Ascending aorta (tissue), 2 donors: ENCODE data around the gene CD34. TPM values are rescaled to one million over a fixed set of nuclear protein-coding genes. Genes with fewer than 3 reads are reported as not detected.

Experiments used
- DNase-seq, 2 donors: peaks; one replicate each; pipeline ENCODE4 v3.0.0-alpha.2; 2019; ENCODE audit warnings: low spot score in 2 of 2
- H3K27ac ChIP-seq, 2 donors: fragments of 200-600 bp; sonication (generic); one replicate each; pipeline ENCODE4 v1.5.1; 2016 to 2017; ENCODE audit warnings: mild to moderate bottlenecking in 1 of 2
- H3K27me3 ChIP-seq: fragments of 200-600 bp; sonication (generic); one replicate; pipeline ENCODE4 v1.5.1; 2017
- H3K36me3 ChIP-seq, 2 donors: fragments of 200-600 bp; sonication (generic); one replicate each; pipeline ENCODE4 v1.5.1; 2016
- H3K4me1 ChIP-seq, 2 donors: fragments of 200-600 bp; sonication (generic); one replicate each; pipeline ENCODE4 v1.5.1; 2016 to 2017; ENCODE audit warnings: mild to moderate bottlenecking in 1 of 2
- H3K4me3 ChIP-seq, 2 donors: fragments of 200-600 bp; sonication (generic); one replicate each; pipeline ENCODE4 v1.5.1; 2016 to 2017; ENCODE audit warnings: mild to moderate bottlenecking in 1 of 2
- H3K9me3 ChIP-seq, 2 donors: fragments of 200-600 bp; sonication (generic); one replicate each; pipeline ENCODE4 v1.5.1; 2016
- intact Hi-C: fragments of 100-400 bp; cut with DNase I; formaldehyde crosslinking; loops from one replicate; pipeline ENCODE4 v1.15.1; 2023
- total RNA-seq: library from RNA; depleted of rRNA; stranded (reverse); fragments of >200 nt; gene quantifications from one replicate; pipeline ENCODE4 v1.1.0, GENCODE V29; 2016
- TF ChIP-seq, protein P1 (sequence below), 3 experiments: fragments of 200-600 bp in 2 of 3; fragments of 450-650 bp in 1 of 3; sonication (generic) in 2 of 3; IDR thresholded peaks; one replicate each; pipeline ENCODE4 v1.5.1; 2016 to 2019; ENCODE audit warnings: antibody characterized with exemption in 3 of 3, mild to moderate bottlenecking in 1 of 3, moderate library complexity in 1 of 3

The CD34 gene
- total RNA-seq, 1 donor from 2014 or later = 142 TPM

DNA sequence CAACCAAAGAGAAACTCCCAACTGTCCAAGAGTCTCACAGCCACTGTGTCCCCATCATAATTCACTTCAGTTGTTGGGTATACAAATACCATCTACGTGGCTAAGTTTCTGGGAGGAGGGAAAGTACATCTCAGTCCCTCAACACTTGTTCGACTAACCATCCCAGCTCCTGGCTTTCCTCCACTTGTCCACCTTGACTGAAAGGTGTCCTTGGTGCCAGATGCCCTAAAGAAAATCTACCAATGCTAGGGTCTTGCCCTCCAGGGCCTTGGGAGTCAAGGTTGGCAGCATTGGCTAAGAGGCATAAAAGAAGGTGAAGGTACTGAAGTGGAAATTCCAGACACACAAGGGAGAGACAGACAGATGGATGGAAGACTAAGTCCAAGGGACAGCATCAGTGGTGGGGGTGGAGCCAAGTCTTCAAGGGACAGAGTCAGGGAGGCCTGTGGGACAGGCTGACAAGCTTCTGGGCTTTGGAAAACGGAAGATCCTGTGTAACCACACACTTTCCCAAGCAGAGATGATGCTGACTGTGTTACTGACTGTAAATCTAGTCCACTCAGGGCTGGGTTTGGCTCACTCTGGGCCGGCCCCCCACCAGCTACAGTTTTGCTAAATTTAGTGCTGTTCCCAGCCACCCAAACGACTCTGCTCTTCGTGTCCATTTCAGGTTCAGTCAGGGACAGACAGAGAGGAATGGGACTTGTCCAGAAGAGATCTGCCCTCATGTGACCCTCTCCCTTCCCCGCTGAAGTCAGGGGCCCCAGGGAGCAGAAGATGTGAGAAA, 60.1 kb downstream of the CD34 start:
- intact Hi-C loops = no loop called here
- peak overlapping the region; percentile 74 to 82 for H3K27ac ChIP-seq
- peaks cover 0 to 8% of the 10 kb centered on the region in 2 donors for H3K36me3 ChIP-seq
- no peak overlapping the region for H3K4me3 ChIP-seq
- peaks cover 20 to 67% of the 10 kb centered on the region in 2 donors for H3K4me1 ChIP-seq
- TF ChIP-seq, protein P1, sequence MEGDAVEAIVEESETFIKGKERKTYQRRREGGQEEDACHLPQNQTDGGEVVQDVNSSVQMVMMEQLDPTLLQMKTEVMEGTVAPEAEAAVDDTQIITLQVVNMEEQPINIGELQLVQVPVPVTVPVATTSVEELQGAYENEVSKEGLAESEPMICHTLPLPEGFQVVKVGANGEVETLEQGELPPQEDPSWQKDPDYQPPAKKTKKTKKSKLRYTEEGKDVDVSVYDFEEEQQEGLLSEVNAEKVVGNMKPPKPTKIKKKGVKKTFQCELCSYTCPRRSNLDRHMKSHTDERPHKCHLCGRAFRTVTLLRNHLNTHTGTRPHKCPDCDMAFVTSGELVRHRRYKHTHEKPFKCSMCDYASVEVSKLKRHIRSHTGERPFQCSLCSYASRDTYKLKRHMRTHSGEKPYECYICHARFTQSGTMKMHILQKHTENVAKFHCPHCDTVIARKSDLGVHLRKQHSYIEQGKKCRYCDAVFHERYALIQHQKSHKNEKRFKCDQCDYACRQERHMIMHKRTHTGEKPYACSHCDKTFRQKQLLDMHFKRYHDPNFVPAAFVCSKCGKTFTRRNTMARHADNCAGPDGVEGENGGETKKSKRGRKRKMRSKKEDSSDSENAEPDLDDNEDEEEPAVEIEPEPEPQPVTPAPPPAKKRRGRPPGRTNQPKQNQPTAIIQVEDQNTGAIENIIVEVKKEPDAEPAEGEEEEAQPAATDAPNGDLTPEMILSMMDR (IDR thresholded peaks at IDR 0.05) = no peak
- peak in 1 of 2 donors; percentile 64 for DNase-seq
- no peaks in the 10 kb centered on the region for H3K27me3 ChIP-seq
- no peaks in the 10 kb centered on the region for H3K9me3 ChIP-seq

- intact Hi-C loops = loop anchor here (2.0 kb wide), 1 partner anchor 21 kb away; no protein-coding TSS in a partner anchor
- no peak overlapping the region for H3K4me3 ChIP-seq
- H3K4me1 ChIP-seq = peaks cover 20 to 74% of the 10 kb centered on the region in 2 donors
- H3K9me3 ChIP-seq = no peaks in the 10 kb centered on the region
- H3K27me3 ChIP-seq = no peaks in the 10 kb centered on the region
- H3K27ac ChIP-seq = peak overlapping the region; percentile 74 to 82
- peak in 1 of 2 donors; percentile 31 for DNase-seq
- peaks cover 0 to 3% of the 10 kb centered on the region in 2 donors for H3K36me3 ChIP-seq
- TF ChIP-seq, protein P1 (IDR thresholded peaks at IDR 0.05) = no peak
Observed at GRCh38 chr1:207849646-207850045, 61.3 kb downstream of the CD34 start.

DNA sequence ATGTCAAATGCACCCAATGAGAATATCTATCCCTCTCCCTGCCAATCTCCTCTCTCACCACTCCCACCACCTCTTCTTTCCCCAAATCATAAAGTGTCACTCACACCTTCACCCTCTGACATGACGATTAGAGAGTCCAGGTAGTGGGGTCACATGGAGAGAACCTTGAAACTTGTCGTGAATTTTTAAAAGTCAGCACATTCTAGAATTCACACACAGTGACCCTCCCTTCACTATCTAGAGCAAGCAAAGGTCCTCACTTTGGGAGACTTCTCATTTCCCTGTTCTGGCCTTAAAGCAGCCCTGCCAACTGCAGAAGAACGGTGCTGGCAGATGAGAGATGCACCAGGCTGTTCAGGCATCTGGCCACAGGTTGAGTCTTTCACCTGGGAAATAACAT, 61.9 kb downstream of the CD34 start:
- H3K4me3 ChIP-seq = no peak overlapping the region
- peaks cover 20 to 73% of the 10 kb centered on the region in 2 donors for H3K4me1 ChIP-seq
- no peaks in the 10 kb centered on the region for H3K27me3 ChIP-seq
- peak overlapping the region; percentile 74 to 82 for H3K27ac ChIP-seq
- intact Hi-C loops = loop anchor here (2.0 kb wide), 1 partner anchor 20 kb away; no protein-coding TSS in a partner anchor
- TF ChIP-seq, protein P1 (IDR thresholded peaks at IDR 0.05) = no peak
- DNase-seq = peak in 1 of 2 donors; percentile 58
- H3K9me3 ChIP-seq = no peaks in the 10 kb centered on the region
- peaks cover 0 to 3% of the 10 kb centered on the region in 2 donors for H3K36me3 ChIP-seq

DNA sequence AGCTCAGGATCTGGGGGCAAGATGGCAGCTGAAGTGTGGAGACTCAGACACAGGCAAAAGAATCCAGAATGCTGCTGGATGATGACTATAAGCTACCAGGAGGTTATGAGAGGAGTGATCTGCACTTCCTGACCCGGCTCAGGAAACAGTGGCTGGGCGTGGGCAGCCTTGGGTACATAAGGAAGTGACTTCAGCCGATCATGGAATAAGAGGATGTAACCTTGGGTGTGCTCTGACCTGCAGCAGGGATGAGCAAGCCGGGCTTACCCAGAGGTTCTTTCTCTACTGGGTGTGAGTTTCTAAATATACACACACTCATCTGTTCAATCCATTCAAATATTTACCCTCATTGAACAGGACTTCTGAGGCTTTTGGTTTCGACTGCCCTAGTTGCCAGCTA, 62.7 kb downstream of the CD34 start:
- H3K27ac ChIP-seq = peak overlapping the region; percentile 64 to 82
- no peaks in the 10 kb centered on the region for H3K9me3 ChIP-seq
- H3K36me3 ChIP-seq = no peaks in the 10 kb centered on the region
- intact Hi-C loops = loop anchor here (2.0 kb wide), 1 partner anchor 19 kb away; no protein-coding TSS in a partner anchor
- peaks cover 20 to 72% of the 10 kb centered on the region in 2 donors for H3K4me1 ChIP-seq
- no peaks in the 10 kb centered on the region for H3K27me3 ChIP-seq
- peak; percentile 53 to 84 for DNase-seq
- no peak overlapping the region for H3K4me3 ChIP-seq
- TF ChIP-seq, protein P1 (IDR thresholded peaks at IDR 0.05) = no peak

- intact Hi-C loops = loop anchor here (1.0 kb wide), 1 partner anchor 20 kb away; no protein-coding TSS in a partner anchor
- H3K9me3 ChIP-seq = no peaks in the 10 kb centered on the region
- H3K4me1 ChIP-seq = peaks cover 20 to 61% of the 10 kb centered on the region in 2 donors
- H3K36me3 ChIP-seq = no peaks in the 10 kb centered on the region
- H3K27me3 ChIP-seq = no peaks in the 10 kb centered on the region
- TF ChIP-seq, protein P1 (IDR thresholded peaks at IDR 0.05) = no peak
- peak in 1 of 2 donors; percentile 58 for DNase-seq
- peak overlapping the region; percentile 64 to 82 for H3K27ac ChIP-seq
- H3K4me3 ChIP-seq = no peak overlapping the region
Observed at GRCh38 chr1:207847116-207847515, 63.8 kb downstream of the CD34 start.
